Measurements from ENCODE around the gene PITX1. TPM values are rescaled to one million over a fixed set of nuclear protein-coding genes. Genes with fewer than 3 reads are reported as not detected.
"Not testable (repeated sequence)": the region's sequence is repeated elsewhere in the genome, so short reads cannot be mapped to it uniquely, and the experiment has no call there.

PITX1 gene
- polyA plus RNA-seq = not detected

DNA sequence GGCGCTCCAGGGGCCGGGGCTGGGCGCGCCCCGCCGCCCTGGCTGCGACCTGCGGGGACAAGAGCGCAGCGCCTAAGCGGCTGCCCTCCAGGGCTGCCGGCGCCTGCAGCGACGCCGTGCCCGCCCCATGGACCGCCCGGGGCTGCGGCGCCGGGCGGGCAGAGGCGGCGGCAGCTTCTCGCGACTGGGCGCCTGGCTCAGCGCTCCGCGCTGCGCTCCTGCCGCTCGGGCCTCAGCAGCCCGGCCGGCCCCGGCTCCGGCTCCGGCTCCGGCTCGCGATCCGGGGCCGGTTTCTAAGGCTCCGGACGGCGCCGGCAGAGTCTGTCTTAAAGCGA, at the start of gene PITX1:
Gene PITX1, minus strand, starts transcription at position 328 of the 335 bp plus-strand sequence. CDS start 347 bp downstream, outside the sequence.
- Mint-ChIP-seq H3K27me3 (ENCODE audit: low read depth in 3 of 3) (peaks cover 14 to 32% (median 29%) of the 10 kb centered on the region in 3 donors), H3K36me3 (peaks cover 4 to 6% (median 4%) of the 10 kb centered on the region in 3 donors), H3K4me1 (peaks cover 23 to 26% of the 10 kb centered on the region in 2 donors), H3K9me3 (no peaks in the 10 kb centered on the region), H3K4me3 (peak within 1 kb of the TSS; percentile 45 to 67 (median 58)), H3K27ac (no peak within 1 kb of the TSS)
- DNase-seq = no peak

DNA sequence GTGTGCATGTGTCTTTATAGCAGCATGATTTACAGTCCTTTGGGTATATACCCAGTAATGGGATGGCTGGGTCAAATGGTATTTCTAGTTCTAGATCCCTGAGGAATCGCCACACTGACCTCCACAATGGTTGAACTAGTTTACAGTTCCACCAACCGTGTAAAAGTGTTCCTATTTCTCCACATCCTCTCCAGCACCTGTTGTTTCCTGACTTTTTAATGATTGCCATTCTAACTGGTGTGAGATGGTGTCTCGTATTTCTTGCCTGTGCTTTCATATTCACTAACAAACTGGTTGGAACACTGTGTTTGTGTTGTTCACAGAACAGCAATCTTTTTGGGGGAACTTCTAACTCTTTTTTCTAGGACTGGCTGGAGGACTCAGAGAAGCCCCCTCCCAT, 49.3 kb upstream of the PITX1 start:
- not testable (repeated sequence) for H3K4me1 Mint-ChIP-seq, H3K4me3 Mint-ChIP-seq, H3K36me3 Mint-ChIP-seq, H3K9me3 Mint-ChIP-seq, DNase-seq, H3K27ac Mint-ChIP-seq
- peaks cover 2 to 14% (median 5%) of the 10 kb centered on the region in 3 donors for H3K27me3 Mint-ChIP-seq (ENCODE audit: low read depth in 3 of 3)

DNA sequence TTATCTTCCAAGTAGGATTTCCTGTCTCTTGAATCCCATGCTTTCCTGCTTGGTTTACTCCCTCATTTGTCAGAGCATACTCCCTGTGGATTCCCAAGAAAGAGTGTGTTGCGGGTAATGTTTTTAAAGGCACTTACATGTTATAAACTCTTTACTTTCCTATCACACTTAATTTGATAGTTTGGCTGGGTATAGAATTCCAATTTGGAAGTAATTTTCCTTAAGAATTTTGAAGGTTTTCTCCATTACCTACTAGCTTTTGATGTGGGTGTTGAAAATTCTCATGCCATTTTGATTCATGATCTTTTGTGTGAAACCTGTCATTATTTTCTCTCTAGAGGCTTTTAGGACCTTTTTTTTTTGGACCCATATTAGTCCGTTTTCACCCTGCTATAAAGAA, 47.2 kb upstream of the PITX1 start:
- Mint-ChIP-seq H3K27ac (no peak overlapping the region), H3K36me3 (no peaks in the 10 kb centered on the region), H3K27me3 (ENCODE audit: low read depth in 3 of 3) (peaks cover under 1 to 11% (median 2%) of the 10 kb centered on the region in 3 donors), H3K4me3 (no peak overlapping the region), H3K4me1 (no peaks in the 10 kb centered on the region), H3K9me3 (peaks cover 0 to 2% (median 0%) of the 10 kb centered on the region in 6 donors)
- no peak for DNase-seq

DNA sequence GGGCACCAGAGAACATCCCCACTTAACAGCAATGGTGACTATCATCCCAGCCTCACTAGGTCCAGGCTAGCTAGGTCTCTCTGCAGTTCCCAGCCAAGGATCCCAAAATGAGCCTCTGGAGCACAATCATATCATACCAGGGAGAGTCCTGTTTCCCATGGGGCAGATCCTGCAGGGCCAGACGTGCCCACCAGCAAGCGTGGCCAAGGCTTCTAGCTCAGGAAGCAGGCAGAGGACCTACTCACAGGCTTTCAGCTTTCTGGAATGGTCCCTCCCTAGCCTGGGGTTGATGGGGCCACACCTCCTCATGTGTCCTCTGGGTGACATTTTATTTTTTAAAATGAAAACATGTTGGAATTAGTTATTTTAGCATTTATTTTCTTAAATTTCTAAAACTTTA, 45.7 kb upstream of the PITX1 start:
- no peak for DNase-seq
- Mint-ChIP-seq H3K4me3 (no peak overlapping the region), H3K27ac (no peak overlapping the region), H3K27me3 (ENCODE audit: low read depth in 3 of 3) (peaks cover 0 to 11% (median 0%) of the 10 kb centered on the region in 3 donors), H3K4me1 (no peaks in the 10 kb centered on the region), H3K36me3 (no peaks in the 10 kb centered on the region), H3K9me3 (peaks cover 0 to 2% (median 0%) of the 10 kb centered on the region in 6 donors)

DNA sequence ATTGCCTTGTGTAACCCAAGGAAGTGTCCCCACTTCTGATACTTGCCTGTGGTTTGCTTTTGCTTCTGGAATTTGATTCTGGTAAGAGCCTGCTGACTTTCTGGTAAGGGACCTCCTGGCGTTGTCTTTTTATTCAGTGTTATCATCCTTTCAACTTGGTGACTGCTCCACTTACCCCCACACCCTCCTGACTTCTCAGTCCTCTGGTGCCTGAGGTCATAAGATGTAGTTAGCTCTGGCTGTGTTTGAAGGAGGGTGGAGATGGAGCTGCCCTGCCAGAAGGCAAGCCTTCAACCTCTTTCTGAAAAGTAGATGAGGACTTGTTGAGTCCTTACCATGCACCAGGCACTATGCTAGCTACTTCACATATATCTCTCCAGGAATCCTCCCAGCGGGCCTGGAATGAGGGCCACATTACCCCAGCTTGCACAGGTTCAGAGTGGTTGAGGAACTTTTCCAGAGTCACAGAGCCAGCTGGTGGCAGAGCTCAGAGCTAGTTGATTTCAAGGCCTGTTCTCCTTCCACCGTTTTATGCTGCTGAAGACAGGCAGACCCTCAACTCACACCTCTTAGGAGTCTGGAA, 45.2 kb upstream of the PITX1 start:
- no peak overlapping the region for H3K4me3 Mint-ChIP-seq
- H3K9me3 Mint-ChIP-seq = peaks cover 0 to 2% (median 0%) of the 10 kb centered on the region in 6 donors
- DNase-seq = no peak
- H3K4me1 Mint-ChIP-seq = no peaks in the 10 kb centered on the region
- H3K27ac Mint-ChIP-seq = no peak overlapping the region
- peaks cover 0 to 11% (median 0%) of the 10 kb centered on the region in 3 donors for H3K27me3 Mint-ChIP-seq (ENCODE audit: low read depth in 3 of 3)
- H3K36me3 Mint-ChIP-seq = no peaks in the 10 kb centered on the region

DNA sequence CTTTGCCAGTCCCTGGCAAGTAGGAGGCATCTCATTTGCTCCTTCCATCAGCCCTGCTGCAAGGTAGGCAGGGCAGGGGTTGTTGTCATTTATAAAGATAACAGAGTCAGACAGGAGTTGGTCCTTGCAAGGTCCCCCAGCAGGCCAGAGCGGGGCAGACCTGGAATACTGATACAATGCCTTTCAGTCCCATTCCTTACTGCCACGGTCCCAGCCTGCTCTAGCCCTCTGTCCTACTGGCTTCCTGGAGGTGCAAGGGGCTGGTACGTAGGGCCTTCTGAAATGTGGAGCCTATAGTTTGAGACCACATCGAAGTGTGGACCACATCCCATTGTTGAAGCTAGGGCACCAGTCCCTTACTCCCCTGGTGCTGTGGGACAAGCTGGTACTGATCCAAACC, 42.8 kb upstream of the PITX1 start:
- Mint-ChIP-seq H3K27ac (no peak overlapping the region), H3K4me3 (no peak overlapping the region), H3K9me3 (peaks cover 0 to 2% (median 0%) of the 10 kb centered on the region in 6 donors), H3K27me3 (ENCODE audit: low read depth in 3 of 3) (peaks cover 0 to 13% (median 0%) of the 10 kb centered on the region in 3 donors), H3K36me3 (no peaks in the 10 kb centered on the region), H3K4me1 (no peaks in the 10 kb centered on the region)
- DNase-seq = no peak

DNA sequence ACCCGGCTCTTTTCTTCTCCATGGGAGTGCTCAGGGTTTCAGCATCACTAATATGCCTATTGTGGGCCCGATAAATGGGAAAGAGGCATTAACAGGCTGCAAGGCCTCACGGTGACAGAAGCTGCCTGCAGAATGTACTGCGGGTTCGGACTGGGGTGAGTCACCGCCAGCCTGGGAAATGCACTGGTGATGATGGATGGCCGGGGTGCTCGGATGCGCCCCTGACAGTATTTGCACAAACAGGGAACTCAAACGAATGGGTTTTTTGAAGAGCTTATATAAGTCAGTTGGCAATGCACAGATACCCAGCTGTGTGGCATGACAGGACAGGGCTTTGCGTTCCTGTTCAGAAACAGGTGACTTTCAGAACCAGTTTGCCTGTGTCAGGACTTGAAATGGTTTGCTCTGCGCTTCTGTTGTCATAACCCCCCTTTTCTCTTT, 42.0 kb upstream of the PITX1 start:
- Mint-ChIP-seq H3K4me3 (no peak overlapping the region), H3K9me3 (no peaks in the 10 kb centered on the region), H3K4me1 (no peaks in the 10 kb centered on the region), H3K27ac (no peak overlapping the region), H3K27me3 (ENCODE audit: low read depth in 3 of 3) (peaks cover 0 to 13% (median 0%) of the 10 kb centered on the region in 3 donors), H3K36me3 (no peaks in the 10 kb centered on the region)
- DNase-seq = no peak

DNA sequence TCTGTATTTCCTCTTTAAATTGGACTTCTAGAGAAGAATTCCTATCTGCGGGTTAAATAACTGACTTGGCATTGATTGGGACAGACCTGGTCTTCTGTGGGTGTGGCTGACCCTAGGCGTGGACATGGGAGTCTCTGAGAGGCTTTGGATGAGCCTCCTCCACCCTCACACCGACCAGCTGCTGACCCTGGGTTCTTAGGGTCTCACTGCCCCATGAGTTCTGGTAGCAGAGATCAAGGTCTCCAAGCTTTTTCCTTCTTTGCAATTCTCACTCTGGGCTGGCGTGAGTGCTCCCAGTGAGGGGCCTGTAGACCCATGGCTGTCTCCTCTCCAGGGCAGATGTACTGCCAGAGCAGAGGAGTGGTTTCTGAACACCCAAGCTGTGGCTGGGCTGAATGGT, 41.6 kb upstream of the PITX1 start:
- Mint-ChIP-seq H3K4me1 (no peaks in the 10 kb centered on the region), H3K9me3 (no peaks in the 10 kb centered on the region), H3K27ac (no peak overlapping the region), H3K36me3 (no peaks in the 10 kb centered on the region), H3K27me3 (ENCODE audit: low read depth in 3 of 3) (peaks cover 0 to 8% (median 0%) of the 10 kb centered on the region in 3 donors), H3K4me3 (no peak overlapping the region)
- no peak for DNase-seq

DNA sequence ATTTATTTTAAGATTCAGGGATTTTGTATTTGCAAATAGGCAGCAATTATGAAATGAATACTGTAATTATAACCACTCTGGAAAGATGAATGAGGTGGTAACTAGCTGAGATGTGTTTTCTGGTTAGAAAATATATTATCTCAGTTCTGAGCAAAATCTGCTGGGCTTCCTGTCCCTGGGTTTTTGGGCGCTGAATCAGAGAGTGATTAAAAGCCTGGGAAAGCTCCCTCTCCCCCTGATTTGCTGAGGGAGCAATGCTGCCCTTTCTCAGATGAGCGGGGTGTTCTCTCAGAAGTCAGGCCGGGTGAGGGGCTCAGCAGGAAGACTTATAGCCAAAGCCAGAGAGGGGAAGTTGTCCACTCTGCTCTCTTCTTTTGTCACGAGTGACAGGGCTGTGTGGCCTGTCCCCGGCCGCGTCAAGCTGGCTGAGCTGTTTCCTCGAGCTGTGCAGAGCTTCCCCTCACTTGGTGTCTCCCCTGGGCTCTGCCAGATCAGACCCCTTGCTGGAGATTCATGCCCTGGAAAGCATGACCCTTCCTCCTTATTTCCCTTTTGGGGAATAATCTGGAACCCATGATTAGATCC, 39.8 kb upstream of the PITX1 start:
- Mint-ChIP-seq H3K27ac (no peak overlapping the region), H3K4me3 (no peak overlapping the region), H3K36me3 (no peaks in the 10 kb centered on the region), H3K27me3 (ENCODE audit: low read depth in 3 of 3) (peaks cover 2 to 6% (median 5%) of the 10 kb centered on the region in 3 donors), H3K9me3 (peaks cover 0 to 2% (median 0%) of the 10 kb centered on the region in 6 donors), H3K4me1 (no peaks in the 10 kb centered on the region)
- no peak for DNase-seq

DNA sequence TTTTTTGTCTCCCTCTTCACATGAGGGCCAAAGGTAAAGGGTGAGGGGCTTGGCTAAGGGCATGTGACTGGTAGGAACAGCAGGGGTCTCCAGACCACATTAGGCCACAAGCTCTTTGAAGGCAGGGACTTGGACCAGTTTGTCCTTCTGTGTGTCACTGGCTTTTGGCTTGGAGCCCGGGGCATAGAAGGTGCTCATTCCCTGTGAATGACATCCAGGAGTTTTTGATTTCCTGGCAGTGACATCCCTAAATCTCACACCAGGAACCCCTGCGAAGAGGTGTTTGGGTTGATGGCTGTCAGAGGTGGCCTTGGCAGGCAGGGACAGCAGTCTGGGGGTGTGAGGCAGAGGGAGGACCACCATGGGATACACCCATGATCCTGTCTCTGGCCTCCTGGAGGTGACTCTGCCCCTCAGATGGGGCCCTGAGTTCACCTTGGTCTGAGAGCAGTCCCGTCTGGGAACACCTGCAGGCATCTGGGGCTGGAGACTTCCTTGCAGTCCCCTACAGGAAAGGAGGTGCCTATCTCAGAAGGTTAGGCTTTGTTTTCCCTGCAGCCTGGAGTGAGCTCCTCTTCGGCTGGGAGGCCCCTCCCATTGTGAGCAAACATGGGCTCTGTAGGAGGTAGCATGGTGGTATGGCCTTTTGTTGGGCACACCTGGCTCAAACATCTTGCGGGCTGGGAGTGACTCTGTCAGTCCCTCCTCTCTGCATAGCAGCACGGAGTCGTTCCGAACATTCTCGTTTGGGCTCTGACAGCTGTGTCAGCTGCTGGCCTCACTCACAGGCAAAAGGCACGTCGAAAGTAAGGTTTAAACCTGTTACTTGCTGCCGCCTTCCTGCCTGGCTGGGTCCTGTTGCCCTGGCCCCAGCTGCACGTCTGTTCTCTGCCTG, 38.6 kb upstream of the PITX1 start:
- DNase-seq = no peak
- Mint-ChIP-seq H3K36me3 (no peaks in the 10 kb centered on the region), H3K27me3 (ENCODE audit: low read depth in 3 of 3) (peaks cover 2 to 6% (median 5%) of the 10 kb centered on the region in 3 donors), H3K4me1 (no peaks in the 10 kb centered on the region), H3K9me3 (peaks cover 0 to 2% (median 0%) of the 10 kb centered on the region in 6 donors), H3K4me3 (no peak overlapping the region), H3K27ac (no peak overlapping the region)

DNA sequence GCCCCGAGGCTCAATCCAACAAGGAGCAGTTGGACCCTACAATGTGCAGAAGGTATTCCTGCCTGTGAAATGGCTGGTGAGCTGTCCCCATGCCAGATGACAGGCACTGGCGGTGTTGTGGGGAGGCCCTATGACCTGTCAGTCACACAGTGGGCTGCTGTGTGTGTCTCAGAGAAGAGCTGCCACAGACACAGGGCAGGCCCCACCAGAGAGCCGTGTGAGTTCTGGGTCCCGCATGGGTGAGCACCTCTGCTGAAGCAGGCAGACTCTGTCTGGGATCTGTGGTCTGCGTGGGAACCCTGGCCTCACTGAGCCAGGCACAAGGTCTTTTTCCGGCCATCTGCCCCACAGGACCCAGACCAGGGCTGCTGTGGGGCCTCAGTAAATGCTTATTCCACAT, 37.3 kb upstream of the PITX1 start:
- DNase-seq = no peak
- Mint-ChIP-seq H3K9me3 (peaks cover 0 to 2% (median 0%) of the 10 kb centered on the region in 6 donors), H3K27ac (no peak overlapping the region), H3K36me3 (no peaks in the 10 kb centered on the region), H3K27me3 (ENCODE audit: low read depth in 3 of 3) (peaks cover 2 to 5% (median 2%) of the 10 kb centered on the region in 3 donors), H3K4me1 (no peaks in the 10 kb centered on the region), H3K4me3 (no peak overlapping the region)

DNA sequence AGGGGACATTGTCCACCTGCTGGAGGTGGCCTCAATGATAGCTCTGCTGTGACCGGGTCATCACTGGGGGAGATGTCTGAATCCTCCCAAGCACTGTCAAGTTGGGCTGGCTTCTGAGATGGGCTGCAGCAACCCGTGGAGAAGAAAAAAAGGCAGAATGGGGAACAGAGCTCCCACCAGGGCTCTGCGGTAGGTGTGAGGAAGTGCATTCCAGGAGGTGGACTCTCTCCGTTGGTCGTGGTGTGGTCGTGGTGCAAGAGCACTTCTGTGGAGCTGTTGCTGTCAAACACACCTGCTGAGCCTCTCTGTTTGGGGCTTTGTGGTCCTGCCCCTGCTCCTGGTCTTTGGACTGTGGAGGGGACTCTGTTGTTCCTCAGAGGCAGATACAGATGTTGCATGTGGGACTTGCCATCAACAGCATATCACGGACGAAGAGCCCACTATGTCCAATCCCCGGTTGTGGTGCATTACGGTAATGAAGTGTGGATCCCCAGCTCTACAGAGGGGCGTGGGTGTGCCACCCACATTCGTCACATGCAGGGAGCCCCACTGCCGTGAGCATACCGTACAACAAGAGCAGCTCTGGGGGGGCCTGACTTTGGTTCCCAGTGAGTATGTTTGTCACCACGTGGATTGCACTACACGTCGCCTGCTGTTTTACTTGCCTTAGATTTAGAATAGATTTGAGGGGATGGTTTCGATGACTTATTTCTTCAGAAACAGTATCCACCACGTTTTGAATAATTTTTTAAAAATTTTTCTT, 36.0 kb upstream of the PITX1 start:
- Mint-ChIP-seq H3K27me3 (ENCODE audit: low read depth in 3 of 3) (peaks cover 2 to 5% (median 2%) of the 10 kb centered on the region in 3 donors), H3K9me3 (peaks cover 0 to 2% (median 0%) of the 10 kb centered on the region in 6 donors), H3K4me1 (no peaks in the 10 kb centered on the region), H3K27ac (no peak overlapping the region), H3K4me3 (no peak overlapping the region), H3K36me3 (no peaks in the 10 kb centered on the region)
- no peak for DNase-seq

DNA sequence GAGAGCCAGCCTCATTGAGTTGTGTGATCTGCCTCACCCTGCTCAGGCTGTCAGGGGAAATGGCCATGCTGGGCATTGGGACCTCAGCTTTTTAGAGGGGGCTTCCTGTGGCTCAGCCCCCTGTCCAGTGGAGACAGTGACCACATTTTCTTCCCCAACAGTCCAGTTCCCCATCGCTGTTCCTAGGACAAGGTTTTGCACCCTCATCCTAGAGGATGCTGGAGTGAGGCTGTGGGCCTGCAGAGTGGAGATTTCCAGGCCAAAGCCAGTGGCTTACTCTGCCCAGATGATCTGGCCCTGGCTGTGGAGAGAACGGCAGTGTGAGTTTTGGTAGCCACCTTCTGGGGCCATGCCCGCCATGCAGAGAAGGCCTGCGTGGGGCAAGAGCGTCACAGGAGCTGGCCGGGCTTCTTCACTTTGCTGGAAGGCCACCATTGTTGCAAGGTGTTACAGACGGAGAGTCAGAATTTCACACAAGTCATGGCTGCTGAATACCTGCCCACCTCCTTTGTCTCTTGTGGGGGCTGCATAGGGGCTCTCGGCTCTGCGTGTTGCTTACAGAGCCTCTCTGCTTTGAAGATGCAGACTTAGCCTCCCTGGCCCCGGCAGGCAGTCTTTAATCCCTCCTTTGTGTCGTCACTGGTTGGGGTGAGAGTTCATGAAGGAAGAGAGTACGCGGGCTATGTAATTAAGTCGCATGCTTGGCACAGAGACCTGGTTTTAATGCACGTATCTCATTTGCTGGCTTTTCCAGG, 35.2 kb upstream of the PITX1 start:
- no peaks in the 10 kb centered on the region for H3K36me3 Mint-ChIP-seq
- no peak for DNase-seq
- no peak overlapping the region for H3K4me3 Mint-ChIP-seq
- H3K27ac Mint-ChIP-seq = no peak overlapping the region
- H3K4me1 Mint-ChIP-seq = no peaks in the 10 kb centered on the region
- H3K9me3 Mint-ChIP-seq = peaks cover 0 to 2% (median 0%) of the 10 kb centered on the region in 6 donors
- peaks cover 2 to 5% (median 2%) of the 10 kb centered on the region in 3 donors for H3K27me3 Mint-ChIP-seq (ENCODE audit: low read depth in 3 of 3)
